ENCODE data around the gene CERK. TPM values are rescaled to one million over a fixed set of nuclear protein-coding genes. Genes with fewer than 3 reads are reported as not detected.

The CERK gene
- total and polyA plus RNA-seq, 2 of the 8 experiments (the other 6 are each of a cell fraction or from before 2014, with no cell fraction given) = 26.6 to 59.0 TPM

- H3K4me1 ChIP-seq (replicated peaks in 1 of 4; ENCODE audit: control insufficient read depth in 3 of 4, insufficient read depth in 4 of 4, low read length in 3 of 4) = no peaks in the 10 kb centered on the region; a peak in 1 of 7 replicates
- no peak overlapping the region for H2BK12ac ChIP-seq (ENCODE audit: low read depth, low read length)
- H2BK120ac ChIP-seq (replicated peaks; ENCODE audit: low read depth, low read length) = no peak overlapping the region
- FAIRE-seq (no peak), DNase-seq (ENCODE audit: low read depth in 1 of 2, low spot score in 2 of 2) (no peak)
- no peak overlapping the region for H2BK15ac ChIP-seq (ENCODE audit: low read length)
- H3K79me2 ChIP-seq (ENCODE audit: control insufficient read depth in 1 of 2, insufficient read depth in 2 of 2, low read length in 2 of 2) = no peaks in the 10 kb centered on the region
- H2AFZ ChIP-seq (ENCODE audit: low read length) = no peak overlapping the region
- no peak overlapping the region for H2AK5ac ChIP-seq (ENCODE audit: low read depth, low read length)
- no peak overlapping the region for H3K23ac ChIP-seq (ENCODE audit: insufficient read length)
- H3K56ac ChIP-seq (replicated peaks; ENCODE audit: insufficient read length, low read depth, low read length) = no peak overlapping the region
- H3K27ac ChIP-seq (ENCODE audit: low read depth, low read length) = no peak overlapping the region
- no peak overlapping the region for H3K4me3 ChIP-seq (ENCODE audit: extremely low read depth in 1 of 4, insufficient read depth in 2 of 4, low read depth in 3 of 4, low read length in 4 of 4)
- no peak overlapping the region for H4K5ac ChIP-seq (ENCODE audit: insufficient read length, low read depth, low read length)
- POLR2A ChIA-PET (ENCODE audit: partially characterized antibody) = interaction anchor here (1.4 kb wide), 1 partner anchor 65 kb away, joined by 4 read pairs; the partner anchor contains the start of gene TBC1D22A
- no peaks in the 10 kb centered on the region for H3K27me3 ChIP-seq (replicated peaks in 1 of 4; ENCODE audit: control insufficient read depth in 3 of 4, extremely low read depth in 1 of 4, insufficient read depth in 3 of 4, low read length in 3 of 4)
- no peak overlapping the region for H3K9ac ChIP-seq (replicated peaks in 1 of 4; ENCODE audit: extremely low read depth in 1 of 4, low read depth in 3 of 4, low read length in 3 of 4)
- H3K79me1 ChIP-seq (ENCODE audit: low read depth, low read length) = no peaks in the 10 kb centered on the region
- CTCF ChIA-PET (ENCODE audit: partially characterized antibody) = interaction anchor here (0.7 to 2.0 kb wide), 4 partner anchors 16 to 1777 kb away, joined by 3 to 7 read pairs (median 4); no protein-coding TSS in a partner anchor
- H3K36me3 ChIP-seq (ENCODE audit: control insufficient read depth in 2 of 4, insufficient read depth in 4 of 4, low read length in 3 of 4) = peaks cover 6 to 54% (median 29%) of the 10 kb centered on the region in 4 experiments; a peak in 7 of 8 replicates
- H3K14ac ChIP-seq (ENCODE audit: insufficient read length) = no peak overlapping the region
- H3K18ac ChIP-seq (ENCODE audit: extremely low read depth, low read length) = no peak overlapping the region
- peaks cover 0 to 8% of the 10 kb centered on the region in 2 experiments for H4K20me1 ChIP-seq (replicated peaks in 1 of 2; ENCODE audit: control insufficient read depth in 1 of 2, insufficient read depth in 2 of 2, low read length in 2 of 2)
- H3K4ac ChIP-seq (replicated peaks; ENCODE audit: insufficient read length, low read depth, low read length) = no peak overlapping the region
- H4K91ac ChIP-seq (replicated peaks; ENCODE audit: insufficient read length, low read length) = no peak overlapping the region
- no peak overlapping the region for H2BK5ac ChIP-seq (ENCODE audit: low read depth, low read length)
- no peak overlapping the region for H3K4me2 ChIP-seq (ENCODE audit: insufficient read depth in 1 of 2, low read depth in 2 of 2, low read length in 2 of 2)
- no peak overlapping the region for H4K8ac ChIP-seq (ENCODE audit: extremely low read depth, insufficient read depth, low read length)
- no peaks in the 10 kb centered on the region for H3K23me2 ChIP-seq (ENCODE audit: low read depth, low read length)
- 93% methylated on average over 24 of the region's 24 CpGs; no CpG with 5 or more reads in 1 of the 2 experiments for WGBS, 2 experiments (ENCODE audit: extremely low coverage in 1 of 2, insufficient coverage in 1 of 2, insufficient read length in 1 of 2, insufficient replicate concordance in 2 of 2, low coverage in 1 of 2, low lambda C conversion rate in 2 of 2, missing lambda C conversion rate in 1 of 2)
- H3K9me3 ChIP-seq (ENCODE audit: insufficient read depth in 2 of 2, low read depth in 1 of 2, low read length in 1 of 2) = no peaks in the 10 kb centered on the region
- H2BK20ac ChIP-seq (ENCODE audit: low read length) = no peak overlapping the region
- TF ChIP-seq SIX5 (IDR thresholded peaks at IDR 0.05; ENCODE audit: low read depth, low read length) = no peak
- TF ChIP-seq, protein P1, sequence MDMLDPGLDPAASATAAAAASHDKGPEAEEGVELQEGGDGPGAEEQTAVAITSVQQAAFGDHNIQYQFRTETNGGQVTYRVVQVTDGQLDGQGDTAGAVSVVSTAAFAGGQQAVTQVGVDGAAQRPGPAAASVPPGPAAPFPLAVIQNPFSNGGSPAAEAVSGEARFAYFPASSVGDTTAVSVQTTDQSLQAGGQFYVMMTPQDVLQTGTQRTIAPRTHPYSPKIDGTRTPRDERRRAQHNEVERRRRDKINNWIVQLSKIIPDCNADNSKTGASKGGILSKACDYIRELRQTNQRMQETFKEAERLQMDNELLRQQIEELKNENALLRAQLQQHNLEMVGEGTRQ (IDR thresholded peaks at IDR 0.05; ENCODE audit: low read length) = no peak
- no peak for TF ChIP-seq GTF2F1 (IDR thresholded peaks at IDR 0.05; ENCODE audit: borderline replicate concordance, low read depth, low read length)
- no peak for TF ChIP-seq RNF2 (IDR thresholded peaks at IDR 0.05; ENCODE audit: borderline replicate concordance, low read depth, low read length, missing control alignments, poor library complexity, severe bottlenecking)
- TF ChIP-seq SRF (IDR thresholded peaks at IDR 0.05; ENCODE audit: low read depth, low read length) = no peak
- no peak for TF ChIP-seq TEAD4 (IDR thresholded peaks at IDR 0.05; ENCODE audit: low read depth, low read length)
- TF ChIP-seq TAF1 (IDR thresholded peaks at IDR 0.05; ENCODE audit: low read depth, low read length) = no peak
- TF ChIP-seq TAF7 (optimal IDR thresholded peaks at IDR 0.05; ENCODE audit: borderline replicate concordance, low read depth, low read length) = no peak
- no peak for TF ChIP-seq SP1 (IDR thresholded peaks at IDR 0.05; ENCODE audit: low read depth, low read length)
- TF ChIP-seq ZNF274 (IDR thresholded peaks at IDR 0.05; ENCODE audit: borderline replicate concordance, extremely low read depth, low read length) = no peak
- no peak for TF ChIP-seq POLR2AphosphoS5 (IDR thresholded peaks at IDR 0.05; ENCODE audit: low read depth, low read length)
- TF ChIP-seq EZH2 (IDR thresholded peaks at IDR 0.05; ENCODE audit: low read depth, low read length, severe bottlenecking) = no peak
Measured at GRCh38 chr22:46697811-46698515, 40.1 kb downstream of the CERK start.

Data from H1 (cell line).